Liver (tissue), 9 donors: ENCODE results near the gene RIN1. TPM values are rescaled to one million over a fixed set of nuclear protein-coding genes. Genes with fewer than 3 reads are reported as not detected.
"Not testable (repeated sequence)": the region's sequence is repeated elsewhere in the genome, so short reads cannot be mapped to it uniquely, and the experiment has no call there.

Experiments used
- DNase-seq: peaks from one replicate; pipeline ENCODE4 v3.0.0-alpha.2; 2017; ENCODE audit warnings: low spot score
- H3K27ac ChIP-seq, 2 donors: one replicate each; pipeline ENCODE4 v1.7.0; 2013; ENCODE audit warnings: inconsistent platforms in 2 of 2, low read length in 2 of 2, control low read depth in 1 of 2, low read depth in 1 of 2, mild to moderate bottlenecking in 1 of 2
- H3K27me3 ChIP-seq, 4 donors: one replicate each; pipeline versions ENCODE4 v1.6.1 to v1.7.0; 2013; ENCODE audit warnings: low read length in 3 of 4, inconsistent platforms in 1 of 4, mild to moderate bottlenecking in 1 of 4, moderate library complexity in 1 of 4; ENCODE audit not compliant: control insufficient read depth in 4 of 4, insufficient read depth in 4 of 4
- H3K36me3 ChIP-seq, 4 donors: one replicate each; pipeline versions ENCODE4 v1.6.1 to v1.7.0; 2013; ENCODE audit warnings: low read length in 3 of 4, mild to moderate bottlenecking in 3 of 4, low read depth in 1 of 4, moderate library complexity in 1 of 4; ENCODE audit not compliant: control insufficient read depth in 4 of 4, insufficient read depth in 3 of 4
- H3K4me1 ChIP-seq, 4 donors: one replicate each; pipeline versions ENCODE4 v1.6.1 to v1.7.0; 2013; ENCODE audit warnings: low read length in 3 of 4, mild to moderate bottlenecking in 3 of 4, moderate library complexity in 1 of 4; ENCODE audit not compliant: control insufficient read depth in 4 of 4, insufficient read depth in 4 of 4
- H3K4me3 ChIP-seq, 3 donors: one replicate each; pipeline versions ENCODE4 v1.6.1 to v1.7.0; 2013; ENCODE audit warnings: low read length in 3 of 3, control low read depth in 1 of 3, low read depth in 1 of 3, mild to moderate bottlenecking in 1 of 3
- H3K9ac ChIP-seq, 2 donors: one replicate each; pipeline ENCODE4 v1.7.0; 2013; ENCODE audit warnings: low read length in 2 of 2, mild to moderate bottlenecking in 2 of 2, moderate library complexity in 2 of 2, control low read depth in 1 of 2, low read depth in 1 of 2
- H3K9me3 ChIP-seq, 4 donors: one replicate each; pipeline versions ENCODE4 v1.6.1 to v1.7.0; 2013; ENCODE audit warnings: low read length in 3 of 4; ENCODE audit not compliant: control insufficient read depth in 4 of 4
- FOXA1 ChIP-seq: IDR thresholded peaks from 2 replicates; pipeline ENCODE4 v1.6.1; 2016; ENCODE audit warnings: antibody characterized with exemption
- FOXA2 ChIP-seq: IDR thresholded peaks from 2 replicates; pipeline ENCODE4 v1.6.1; 2016; ENCODE audit warnings: antibody characterized with exemption
- HNF4G ChIP-seq: IDR thresholded peaks from 2 replicates; pipeline ENCODE4 v1.6.1; 2016; ENCODE audit warnings: antibody characterized with exemption
- NR2F2 ChIP-seq: IDR thresholded peaks from 2 replicates; pipeline ENCODE4 v1.6.1; 2016; ENCODE audit warnings: antibody characterized with exemption
- RAD21 ChIP-seq, 2 donors: IDR thresholded peaks; 2 replicates each; pipeline ENCODE4 v1.6.1; 2016; ENCODE audit warnings: antibody characterized with exemption in 2 of 2, mild to moderate bottlenecking in 2 of 2
- TAF1 ChIP-seq: conservative IDR thresholded peaks from 2 replicates; pipeline ENCODE4 v1.6.1; 2016; ENCODE audit warnings: antibody characterized with exemption, mild to moderate bottlenecking
- WGBS: extraction: QIAGEN DNeasy Blood & Tissue Kit; methylation state at CpG from one replicate; pipeline ENCODE4 v1.1.7; 2013; 5-methylcytosine and 5-hydroxymethylcytosine counted together
- polyA plus RNA-seq, 2 donors: library from polyadenylated mRNA; stranded (reverse) in 1 of 2; unstranded in 1 of 2; fragments of 200-250 nt in 1 of 2; fragments of >200 nt in 1 of 2; fragmentation: Nextera tagmentation in 1 of 2; extraction: Ambion mirVana in 1 of 2; gene quantifications; one replicate each; pipeline versions ENCODE4 v1.2.1 to v1.2.3, GENCODE V29; 2013 to 2015
- total RNA-seq, 2 donors: library from RNA; depleted of rRNA; stranded (reverse); fragments of >200 nt; gene quantifications; one replicate each; pipeline ENCODE4 v1.2.3, GENCODE V29; 2014
- donor health status: healthy.
- donor health status: healthy.
- donor health status: healthy.
- donor health status: healthy.
- donor health status: healthy.

RIN1 gene
- total and polyA plus RNA-seq, 4 donors: 0.11 to 1.1 (median 0.53) TPM

DNA sequence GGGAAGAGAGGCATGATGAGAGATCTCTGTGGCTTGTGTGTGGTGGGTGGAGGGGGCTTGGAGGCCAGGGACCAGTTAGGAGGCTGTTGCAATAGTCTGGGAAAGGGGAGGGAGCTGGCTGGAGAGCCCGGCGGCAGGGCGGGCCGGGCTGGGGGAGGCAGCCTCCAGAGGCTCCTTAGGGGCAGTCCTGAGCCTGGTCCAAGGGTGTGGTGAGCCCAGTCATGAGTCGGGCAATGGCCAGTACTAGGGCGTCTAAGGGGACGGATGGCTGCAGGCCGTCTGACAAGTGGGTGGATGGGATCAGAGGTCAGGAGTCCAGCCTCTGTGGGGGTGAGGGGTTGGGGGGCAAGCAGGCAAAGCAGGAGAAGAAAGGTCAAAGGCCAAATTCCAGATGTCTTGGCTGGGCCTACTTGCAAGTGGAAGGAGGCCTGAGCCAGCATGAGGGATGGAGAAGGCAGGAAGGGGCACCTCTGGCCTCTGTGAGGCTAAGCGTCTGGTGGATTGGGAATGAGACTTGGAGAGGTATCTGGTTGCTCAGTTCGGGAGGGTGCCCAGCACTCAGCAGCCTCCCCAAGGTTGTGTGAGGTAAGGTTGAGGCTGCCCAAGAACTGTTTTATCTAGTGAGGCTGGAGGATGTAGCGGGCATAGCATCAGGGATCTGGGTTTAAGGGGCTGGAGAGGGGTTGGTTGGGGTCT lies 13.4 kb downstream of the RIN1 start:
- H3K9me3 ChIP-seq: no peaks in the 10 kb centered on the region
- H3K9ac ChIP-seq: no peak overlapping the region
- H3K36me3 ChIP-seq: no peaks in the 10 kb centered on the region
- H3K4me3 ChIP-seq: no peak overlapping the region
- no peaks in the 10 kb centered on the region for H3K27me3 ChIP-seq
- no peak overlapping the region for H3K27ac ChIP-seq
- no peak for DNase-seq
- peaks cover 2 to 14% (median 8%) of the 10 kb centered on the region in 4 donors for H3K4me1 ChIP-seq
- TF ChIP-seq NR2F2 (peak; percentile 13), HNF4G (no peak)
- 86% methylated on average over 11 of the region's 11 CpGs for WGBS

DNA sequence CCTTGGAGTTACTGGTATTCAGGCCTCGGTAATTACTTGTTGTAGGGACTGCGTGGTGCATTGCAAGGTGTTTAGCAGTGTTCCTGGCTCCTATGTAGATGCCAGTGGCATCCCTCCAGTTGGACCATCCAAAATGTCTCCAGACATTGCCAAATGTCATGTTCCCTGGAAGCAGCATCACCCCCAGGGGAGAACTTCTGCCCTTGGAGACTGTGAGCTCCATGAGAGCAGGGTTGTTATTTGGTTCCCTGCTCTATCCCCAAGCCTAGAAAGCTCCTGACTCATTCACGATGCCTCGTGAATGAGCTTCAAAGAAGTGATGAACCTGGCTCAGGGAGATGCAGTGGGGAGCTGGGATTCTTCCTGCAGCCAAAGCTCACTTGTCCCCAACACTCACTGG lies 14.6 kb downstream of the RIN1 start:
- Histone ChIP-seq H3K9me3 (no peaks in the 10 kb centered on the region), H3K27me3 (no peaks in the 10 kb centered on the region), H3K4me3 (no peak overlapping the region), H3K36me3 (no peaks in the 10 kb centered on the region), H3K27ac (no peak overlapping the region), H3K4me1 (peaks cover 3 to 12% (median 9%) of the 10 kb centered on the region in 4 donors), H3K9ac (no peak overlapping the region)
- TF ChIP-seq FOXA2: no peak
- TF ChIP-seq FOXA1: no peak
- no peak for TF ChIP-seq RAD21 (IDR thresholded peaks at IDR 0.05)
- DNase-seq: no peak
- WGBS: 96% methylated on average over 4 of the region's 4 CpGs

DNA sequence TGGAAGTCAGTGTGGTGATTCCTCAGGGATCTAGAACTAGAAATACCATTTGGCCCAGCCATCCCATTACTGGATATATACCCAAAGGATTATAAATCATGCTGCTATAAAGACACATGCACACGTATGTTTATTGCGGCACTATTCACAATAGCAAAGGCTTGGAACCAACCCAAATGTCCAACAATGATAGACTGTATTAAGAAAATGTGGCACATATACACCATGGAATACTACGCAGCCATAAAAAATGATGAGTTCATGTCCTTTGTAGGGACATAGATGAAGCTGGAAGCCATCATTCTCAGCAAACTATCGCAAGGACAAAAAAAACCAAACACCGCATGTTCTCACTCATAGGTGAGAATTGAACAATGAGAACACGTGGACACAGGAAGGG lies 15.5 kb downstream of the RIN1 start:
- not testable (repeated sequence) for H3K9me3 ChIP-seq, DNase-seq, H3K27ac ChIP-seq, H3K36me3 ChIP-seq, H3K4me3 ChIP-seq, H3K27me3 ChIP-seq, H3K9ac ChIP-seq
- 91% methylated on average over 6 of the region's 6 CpGs for WGBS
- peaks cover 3 to 12% (median 9%) of the 10 kb centered on the region in 4 donors for H3K4me1 ChIP-seq

DNA sequence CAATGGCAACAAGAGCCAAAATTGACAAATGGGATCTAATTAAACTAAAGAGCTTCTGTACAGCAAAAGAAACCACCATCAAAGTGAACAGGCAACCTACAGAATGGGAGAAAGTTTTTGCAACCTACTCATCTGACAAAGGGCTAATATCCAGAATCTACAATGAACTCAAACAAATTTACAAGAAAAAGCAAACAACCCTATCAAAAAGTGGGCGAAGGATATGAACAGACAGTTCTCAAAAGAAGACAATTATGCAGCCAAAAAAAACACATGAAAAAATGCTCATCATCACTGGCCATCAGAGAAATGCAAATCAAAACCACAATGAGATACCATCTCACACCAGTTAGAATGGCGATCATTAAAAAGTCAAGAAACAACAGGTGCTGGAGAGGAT lies 15.9 kb downstream of the RIN1 start:
- H3K36me3 ChIP-seq, H3K9me3 ChIP-seq, H3K27me3 ChIP-seq, H3K9ac ChIP-seq, H3K27ac ChIP-seq, DNase-seq, H3K4me3 ChIP-seq: not testable (repeated sequence)
- 60% methylated on average over 1 of the region's 2 CpGs for WGBS
- H3K4me1 ChIP-seq: peaks cover 3 to 12% (median 9%) of the 10 kb centered on the region in 4 donors

DNA sequence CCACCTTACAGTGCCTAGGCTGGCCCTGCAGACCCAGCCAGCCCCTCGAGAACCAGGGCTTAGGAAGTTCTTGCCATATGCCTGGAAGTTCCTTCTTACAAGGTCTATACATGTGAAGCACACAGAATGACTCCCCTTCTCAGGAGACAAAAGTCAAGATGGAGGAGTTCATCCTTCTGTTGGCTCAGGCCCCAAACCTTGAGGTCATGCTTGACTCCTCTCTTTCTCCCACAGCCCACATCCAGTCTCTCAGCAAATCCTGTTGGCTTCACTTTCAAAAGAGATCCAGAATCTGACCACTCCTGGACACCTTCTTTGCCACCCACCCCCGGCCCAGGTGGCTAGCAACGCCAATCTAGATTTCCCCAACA lies 17.6 kb downstream of the RIN1 start:
- no peak overlapping the region for H3K9ac ChIP-seq
- H3K27me3 ChIP-seq: no peaks in the 10 kb centered on the region
- H3K4me1 ChIP-seq: peaks cover 3 to 12% (median 9%) of the 10 kb centered on the region in 4 donors
- H3K9me3 ChIP-seq: no peaks in the 10 kb centered on the region
- H3K4me3 ChIP-seq: no peak overlapping the region
- H3K36me3 ChIP-seq: no peaks in the 10 kb centered on the region
- 85% methylated on average over 3 of the region's 3 CpGs for WGBS
- no peak for DNase-seq
- TF ChIP-seq RAD21 (IDR thresholded peaks at IDR 0.05) (no peak), TAF1 (no peak), FOXA1 (no peak)
- H3K27ac ChIP-seq: no peak overlapping the region
